Astrocyte of the spinal cord (primary cell): ENCODE results near the gene OGFOD3.
A peak's percentile ranks its signal among the peaks of the same experiment; 100 is the strongest.

ENCODE experiments used
- DNase-seq: peaks from one replicate; pipeline ENCODE4 v3.0.0; 2011; ENCODE audit warnings: low read depth, low spot score
- H3K4me3 ChIP-seq: 2 replicates; pipeline ENCODE4 v1.5.1; 2011; ENCODE audit warnings: low read depth, mild to moderate bottlenecking, low read length, moderate library complexity
- in situ Hi-C: cut with HindIII; loops from 2 replicates; pipeline ENCODE4 v1.10.0; 2017; ENCODE audit warnings: low sequenced_read_pairs
- TF ChIP-seq, protein P1 (sequence below): IDR thresholded peaks from 2 replicates; pipeline ENCODE4 v1.5.1; 2012; ENCODE audit warnings: low read depth, mild to moderate bottlenecking, low read length, inconsistent platforms

The OGFOD3 gene

GRCh38 chr17:82355770-82356427, 62.5 kb downstream of the OGFOD3 start:
- in situ Hi-C loops = no loop called here
- DNase-seq = no peak
- no peak overlapping the region for H3K4me3 ChIP-seq
- TF ChIP-seq, protein P1, sequence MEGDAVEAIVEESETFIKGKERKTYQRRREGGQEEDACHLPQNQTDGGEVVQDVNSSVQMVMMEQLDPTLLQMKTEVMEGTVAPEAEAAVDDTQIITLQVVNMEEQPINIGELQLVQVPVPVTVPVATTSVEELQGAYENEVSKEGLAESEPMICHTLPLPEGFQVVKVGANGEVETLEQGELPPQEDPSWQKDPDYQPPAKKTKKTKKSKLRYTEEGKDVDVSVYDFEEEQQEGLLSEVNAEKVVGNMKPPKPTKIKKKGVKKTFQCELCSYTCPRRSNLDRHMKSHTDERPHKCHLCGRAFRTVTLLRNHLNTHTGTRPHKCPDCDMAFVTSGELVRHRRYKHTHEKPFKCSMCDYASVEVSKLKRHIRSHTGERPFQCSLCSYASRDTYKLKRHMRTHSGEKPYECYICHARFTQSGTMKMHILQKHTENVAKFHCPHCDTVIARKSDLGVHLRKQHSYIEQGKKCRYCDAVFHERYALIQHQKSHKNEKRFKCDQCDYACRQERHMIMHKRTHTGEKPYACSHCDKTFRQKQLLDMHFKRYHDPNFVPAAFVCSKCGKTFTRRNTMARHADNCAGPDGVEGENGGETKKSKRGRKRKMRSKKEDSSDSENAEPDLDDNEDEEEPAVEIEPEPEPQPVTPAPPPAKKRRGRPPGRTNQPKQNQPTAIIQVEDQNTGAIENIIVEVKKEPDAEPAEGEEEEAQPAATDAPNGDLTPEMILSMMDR = no peak

DNA sequence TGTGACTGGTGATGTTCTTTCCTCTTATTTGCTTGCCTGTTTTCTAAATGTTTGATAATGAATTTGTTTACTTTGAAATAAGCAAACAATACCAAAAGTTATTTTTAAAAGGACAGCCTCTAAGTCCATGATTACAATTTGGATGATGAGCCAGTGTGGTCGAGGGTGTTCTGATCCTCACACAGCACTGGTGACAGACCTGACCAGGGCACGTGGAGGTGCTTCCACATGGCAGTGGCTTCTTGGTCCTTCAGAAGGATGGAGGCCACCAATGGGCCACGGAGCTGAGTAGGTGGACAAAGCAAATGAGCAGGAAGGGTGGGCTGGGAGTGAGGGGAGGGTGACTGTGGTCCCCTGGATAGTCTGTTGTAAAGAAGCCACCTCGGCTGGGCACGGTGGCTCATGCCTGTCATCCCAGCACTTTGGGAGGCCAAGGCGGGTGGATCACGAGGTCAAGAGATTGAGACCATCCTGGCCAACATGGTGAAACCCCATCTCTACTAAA, 63.5 kb downstream of the OGFOD3 start:
- TF ChIP-seq, protein P1 = no peak
- in situ Hi-C loops = no loop called here
- no peak for DNase-seq
- H3K4me3 ChIP-seq = no peak overlapping the region

DNA sequence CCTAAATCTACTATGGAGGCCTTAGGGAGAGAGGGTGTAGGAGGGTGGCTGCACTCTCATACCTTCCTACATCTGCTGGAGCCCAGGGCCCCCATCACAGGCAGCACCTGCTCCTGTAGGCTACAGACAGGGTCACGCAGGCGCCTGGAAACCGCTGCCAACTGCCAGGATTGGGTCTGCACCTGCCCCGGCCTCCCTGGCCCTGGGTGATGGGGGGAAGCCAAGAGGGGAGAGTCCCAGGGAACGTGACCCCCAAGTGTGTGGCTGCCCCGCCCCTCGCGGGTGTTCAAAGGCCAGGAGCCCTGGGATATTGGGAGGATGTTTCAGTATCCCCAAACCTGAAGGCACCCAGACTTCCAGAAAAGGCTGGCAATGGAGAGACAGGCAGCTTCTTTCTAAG, 64.9 kb downstream of the OGFOD3 start:
- in situ Hi-C loops = no loop called here
- H3K4me3 ChIP-seq = no peak overlapping the region

GRCh38 chr17:82351713-82352488, 66.5 kb downstream of the OGFOD3 start:
- in situ Hi-C loops = no loop called here
- peak; percentile 87 for DNase-seq
- H3K4me3 ChIP-seq = no peak overlapping the region
- TF ChIP-seq, protein P1 = peak; percentile 95

More for the DNA sequence above, 64.9 kb downstream of the OGFOD3 start:
- TF ChIP-seq, protein P1 = no peak
- no peak for DNase-seq

DNA sequence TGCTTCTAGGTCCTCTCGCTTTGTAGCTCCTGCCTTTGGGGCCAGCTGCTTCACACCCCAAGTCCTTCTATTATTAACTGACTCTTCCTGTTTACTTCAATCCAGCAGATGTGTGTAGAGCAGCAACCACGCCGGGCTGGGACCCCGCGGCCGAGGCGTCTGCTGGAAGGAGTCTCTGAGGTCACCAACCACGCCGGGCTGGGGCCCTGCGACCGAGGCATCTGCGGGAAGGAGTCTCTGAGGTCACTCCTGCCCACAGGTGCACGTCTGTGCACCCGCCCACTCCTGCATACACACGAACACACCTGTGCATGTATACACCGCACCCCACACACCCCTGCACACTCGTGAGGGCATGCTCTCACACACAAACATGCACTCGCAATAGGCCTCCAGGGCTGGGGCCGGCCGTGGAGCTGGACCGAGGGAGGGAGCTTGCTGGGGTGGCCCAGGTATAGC, 67.1 kb downstream of the OGFOD3 start:
- no peak for DNase-seq
- H3K4me3 ChIP-seq = no peak overlapping the region
- in situ Hi-C loops = no loop called here
- TF ChIP-seq, protein P1 = no peak

GRCh38 chr17:82350182-82351030, 68.0 kb downstream of the OGFOD3 start:
- no peak overlapping the region for H3K4me3 ChIP-seq
- in situ Hi-C loops = no loop called here
- DNase-seq = no peak
- TF ChIP-seq, protein P1 = no peak
